DMS153 treated with DMSO at 0.1 percent for 48 hours (cell line): ENCODE results near the gene SUMO2.
A peak's percentile ranks its signal among the peaks of the same experiment; 100 is the strongest.
"Not testable (repeated sequence)": the region's sequence is repeated elsewhere in the genome, so short reads cannot be mapped to it uniquely, and the experiment has no call there.

Experiments
- DNase-seq: peaks from one replicate; lab custom pipeline; 2025; ENCODE audit not compliant: unreplicated experiment; lab: John Stamatoyannopoulos, UW

SUMO2 gene

GRCh38 chr17:75182319-75182568, 515 bp downstream of the SUMO2 start:
- no peak for DNase-seq

GRCh38 chr17:75181608-75182318, 996 bp downstream of the SUMO2 start:
- DNase-seq, result no peak

DNA sequence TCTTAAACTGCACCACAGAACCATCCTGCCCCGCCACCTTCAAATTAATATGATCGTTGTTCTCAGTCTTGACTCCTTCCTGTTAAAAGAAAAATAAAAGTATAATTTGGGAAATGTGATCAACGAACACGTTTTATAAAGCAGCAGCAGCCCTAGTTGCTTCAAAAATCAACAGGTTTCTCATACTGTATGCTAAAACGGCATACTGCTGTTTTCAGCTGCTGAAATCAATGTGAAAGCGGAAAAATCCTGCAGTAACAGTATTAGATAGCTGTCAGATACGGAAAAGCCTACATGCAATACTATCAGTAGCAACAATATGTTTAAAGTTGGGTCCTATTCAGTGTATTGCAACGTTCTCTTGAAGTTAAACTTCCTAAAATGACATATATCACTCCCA, 1.6 kb downstream of the SUMO2 start:
- DNase-seq, result no peak

DNA sequence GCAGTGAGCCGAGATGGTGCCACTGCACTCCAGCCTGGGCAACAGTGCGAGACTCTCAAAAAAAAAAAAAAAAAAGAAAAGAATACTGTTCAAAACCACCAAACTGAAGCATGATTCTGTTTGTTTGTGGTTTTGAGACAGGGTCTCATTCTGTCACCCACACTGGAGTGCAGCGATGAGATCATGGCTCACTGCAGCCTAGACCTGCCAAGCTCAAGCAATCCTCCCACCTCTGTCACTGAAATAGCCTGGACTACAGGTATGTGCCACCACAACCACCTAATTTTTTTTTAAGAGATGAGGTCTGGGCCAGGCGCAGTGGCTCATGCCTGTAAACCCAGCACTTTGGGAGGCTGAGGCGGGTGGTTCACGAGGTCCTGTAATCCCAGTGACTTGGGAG, 4.3 kb downstream of the SUMO2 start:
- no peak for DNase-seq

DNA sequence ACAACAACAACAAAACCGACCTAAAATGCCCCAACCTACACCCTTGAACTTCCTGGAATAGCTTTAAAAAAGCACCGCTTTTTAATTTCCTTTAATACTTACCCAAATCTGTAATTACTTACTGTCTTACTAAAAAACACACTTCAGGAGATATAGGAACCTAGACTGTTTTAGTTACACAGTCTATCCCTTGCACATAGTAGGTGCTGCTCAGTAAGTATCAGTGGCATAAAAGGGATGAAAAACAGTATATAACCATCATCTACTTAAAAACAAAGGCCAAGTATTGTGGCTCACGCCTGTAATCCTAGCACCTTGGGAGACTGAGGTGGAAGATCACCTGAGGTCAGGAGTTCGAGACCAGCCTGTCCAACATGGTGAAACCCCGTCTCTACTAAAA, 6.1 kb downstream of the SUMO2 start:
- no peak for DNase-seq

- no peak for DNase-seq
Measured at GRCh38 chr17:75174996-75175395, 7.8 kb downstream of the SUMO2 start.

- DNase-seq, result no peak
Measured at GRCh38 chr17:75173526-75173925, 9.2 kb downstream of the SUMO2 start.

DNA sequence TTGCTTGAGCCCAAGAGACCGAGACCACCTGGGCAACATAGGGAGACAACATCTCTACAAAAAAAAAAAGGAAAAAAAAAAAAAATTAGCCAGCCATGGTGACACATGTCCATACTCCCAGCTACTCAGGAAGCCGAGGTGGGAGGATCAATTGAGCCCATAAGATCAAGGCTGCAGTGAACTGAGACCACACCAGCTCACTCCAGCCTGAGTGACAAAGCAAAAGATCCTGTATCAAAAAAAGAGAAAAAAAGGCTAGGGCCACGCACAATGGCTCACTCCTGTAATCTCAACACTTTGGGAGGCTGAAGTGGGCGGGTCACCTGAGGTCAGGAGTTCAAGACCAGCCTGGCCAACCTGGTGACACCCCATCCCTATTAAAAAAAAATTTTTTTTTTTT, 13.8 kb downstream of the SUMO2 start:
- DNase-seq, result no peak

- not testable (repeated sequence) for DNase-seq
Measured at GRCh38 chr17:75164606-75165005, 18.2 kb downstream of the SUMO2 start.

DNA sequence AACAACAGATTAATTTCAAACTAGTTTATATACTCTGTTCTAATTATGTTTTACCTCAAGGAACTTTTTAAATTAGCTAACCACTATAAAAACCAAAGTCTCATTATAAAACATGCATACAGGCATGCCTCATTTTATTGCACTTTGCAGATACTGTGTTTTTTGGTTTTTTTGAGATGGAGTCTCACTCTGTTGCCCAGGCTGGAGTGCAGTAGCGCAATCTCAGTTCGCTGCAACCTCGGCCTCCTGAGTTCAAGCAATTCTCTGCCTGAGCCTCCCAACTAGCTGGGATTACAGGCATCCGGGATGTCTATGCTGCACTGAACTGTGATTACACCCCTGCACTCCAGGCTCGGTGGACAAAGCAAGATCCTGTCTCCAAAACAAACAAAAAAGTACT, 19.7 kb downstream of the SUMO2 start:
- DNase-seq, result no peak

- DNase-seq, result no peak
Measured at GRCh38 chr17:75160211-75160610, 22.5 kb downstream of the SUMO2 start.

GRCh38 chr17:75159196-75160031, 23.3 kb downstream of the SUMO2 start:
- DNase-seq, result no peak

- DNase-seq, result not testable (repeated sequence)
Measured at GRCh38 chr17:75158480-75158879, 24.3 kb downstream of the SUMO2 start.

GRCh38 chr17:75155191-75155601, 27.6 kb downstream of the SUMO2 start:
- no peak for DNase-seq

GRCh38 chr17:75154195-75155106, 28.3 kb downstream of the SUMO2 start, which contains the start of gene JPT1:
JPT1 (minus strand) TSS chr17:75154512; CDS start chr17:75154397, 115 bp downstream.
- DNase-seq, result peak; percentile 90

DNA sequence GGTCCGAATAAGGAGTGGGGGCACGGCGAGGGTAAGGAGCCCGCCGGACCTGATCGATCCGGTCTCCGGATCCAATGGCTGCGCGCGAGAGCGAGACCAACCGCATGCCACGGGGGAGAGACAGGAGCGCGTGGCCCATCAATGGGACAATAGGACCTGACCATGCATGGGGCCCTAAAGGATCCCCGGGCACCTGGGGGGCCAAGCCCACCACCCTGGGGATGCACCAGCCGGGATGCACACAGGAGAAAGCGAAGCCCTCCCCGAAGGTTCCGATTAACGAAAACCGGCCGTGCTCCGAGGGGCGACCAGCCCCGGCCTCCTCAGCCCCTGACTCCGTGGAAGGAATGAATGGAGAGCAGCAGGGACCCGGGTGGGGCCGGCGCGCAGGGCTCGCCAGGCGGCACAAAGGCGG, 29.0 kb downstream of the SUMO2 start:
- no peak for DNase-seq

GRCh38 chr17:75152922-75153779, 29.6 kb downstream of the SUMO2 start:
- DNase-seq, result peak; percentile 7

GRCh38 chr17:75152523-75152921, 30.2 kb downstream of the SUMO2 start:
- no peak for DNase-seq

DNA sequence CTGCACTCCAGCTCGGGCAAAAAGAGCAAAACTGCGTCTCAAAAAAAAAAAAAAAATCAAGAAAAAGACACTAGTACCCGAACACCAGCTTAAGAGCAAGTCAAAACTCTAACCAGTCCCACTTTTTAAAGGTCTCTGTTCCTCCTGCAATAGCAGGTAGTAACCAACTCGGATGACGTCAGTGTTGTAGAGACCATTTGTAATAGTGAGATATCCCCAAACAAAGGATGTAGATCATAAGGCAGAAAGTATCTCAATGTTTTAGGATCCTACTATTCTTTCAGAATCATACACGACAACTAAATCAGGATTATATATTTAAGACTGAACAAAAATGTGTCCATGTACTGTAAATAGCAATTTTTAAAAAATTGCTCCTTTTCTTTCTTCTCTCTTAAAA, 30.8 kb downstream of the SUMO2 start:
- DNase-seq, result no peak

GRCh38 chr17:75147878-75148546, 34.7 kb downstream of the SUMO2 start:
- no peak for DNase-seq
